Measurements from ENCODE around the gene CRAMP1. TPM values are rescaled to one million over a fixed set of nuclear protein-coding genes. Genes with fewer than 3 reads are reported as not detected.

The CRAMP1 gene
- total RNA-seq, 8 experiments from 2014 or later, result 7.0 to 24.8 (median 11.0) TPM

- Histone ChIP-seq H3K4me3 (no peak overlapping the region), H3K4me1 (replicated peaks in 1 of 2) (no peaks in the 10 kb centered on the region), H3K27ac (no peak overlapping the region)
- in situ Hi-C loops (cut with MboI; ENCODE audit: low pct_unique_long_range_greater_than_20kb in 2 of 9, low sequenced_read_pairs in 9 of 9, unreplicated experiment in 9 of 9), result no loop called here
- WGBS, 10 experiments, result 78 to 100% (median 97%) methylated on average over 1 to 17 of the region's 20 CpGs
- ATAC-seq (replicated peaks in 6 of 8), result no peak
Observed at GRCh38 chr16:1630450-1631213, 18.5 kb downstream of the CRAMP1 start.

GRCh38 chr16:1631230-1631629 lies 19.1 kb downstream of the CRAMP1 start:
- in situ Hi-C loops (cut with MboI; ENCODE audit: low pct_unique_long_range_greater_than_20kb in 2 of 9, low sequenced_read_pairs in 9 of 9, unreplicated experiment in 9 of 9), result no loop called here
- WGBS, 10 experiments, result 92 to 100% (median 100%) methylated on average over 2 to 4 of the region's 9 CpGs; no CpG with 5 or more reads in 3 of the 10 experiments
- no peaks in the 10 kb centered on the region for H3K4me1 ChIP-seq (replicated peaks in 1 of 2)
- H3K27ac ChIP-seq, result no peak overlapping the region
- no peak overlapping the region for H3K4me3 ChIP-seq
- no peak for ATAC-seq (replicated peaks in 6 of 8)

- no peak for ATAC-seq (replicated peaks in 6 of 8)
- H3K4me3 ChIP-seq, result no peak overlapping the region
- 67 to 100% (median 91%) methylated on average over 1 to 16 of the region's 18 CpGs for WGBS, 10 experiments
- no peak overlapping the region for H3K27ac ChIP-seq
- H3K4me1 ChIP-seq (replicated peaks in 1 of 2), result no peaks in the 10 kb centered on the region
- in situ Hi-C loops (cut with MboI; ENCODE audit: low pct_unique_long_range_greater_than_20kb in 2 of 9, low sequenced_read_pairs in 9 of 9, unreplicated experiment in 9 of 9), result no loop called here
Observed at GRCh38 chr16:1631931-1632637, 19.9 kb downstream of the CRAMP1 start.

- Histone ChIP-seq H3K4me1 (replicated peaks in 1 of 2) (no peaks in the 10 kb centered on the region), H3K27ac (no peak overlapping the region), H3K4me3 (no peak overlapping the region)
- in situ Hi-C loops (cut with MboI; ENCODE audit: low pct_unique_long_range_greater_than_20kb in 2 of 9, low sequenced_read_pairs in 9 of 9, unreplicated experiment in 9 of 9), result no loop called here
- 85 to 100% (median 98%) methylated on average over 1 to 13 of the region's 13 CpGs; no CpG with 5 or more reads in 4 of the 10 experiments for whole genome bisulfite sequencing, 10 experiments
- no peak for ATAC-seq (replicated peaks in 6 of 8)
Observed at GRCh38 chr16:1632638-1632970, 20.4 kb downstream of the CRAMP1 start.

- Histone ChIP-seq H3K4me3 (no peak overlapping the region), H3K4me1 (replicated peaks in 1 of 2) (no peaks in the 10 kb centered on the region), H3K27ac (no peak overlapping the region)
- no peak for ATAC-seq (replicated peaks in 6 of 8)
- WGBS, 10 experiments, result 92 to 100% (median 100%) methylated on average over 1 to 7 of the region's 12 CpGs; no CpG with 5 or more reads in 2 of the 10 experiments
- in situ Hi-C loops (cut with MboI; ENCODE audit: low pct_unique_long_range_greater_than_20kb in 2 of 9, low sequenced_read_pairs in 9 of 9, unreplicated experiment in 9 of 9), result no loop called here
Observed at GRCh38 chr16:1633310-1633709, 21.1 kb downstream of the CRAMP1 start.

- Histone ChIP-seq H3K4me3 (no peak overlapping the region), H3K4me1 (replicated peaks in 1 of 2) (no peaks in the 10 kb centered on the region), H3K27ac (no peak overlapping the region)
- ATAC-seq (replicated peaks in 6 of 8), result no peak
- WGBS, 10 experiments, result 80 to 100% (median 95%) methylated on average over 1 to 10 of the region's 12 CpGs; no CpG with 5 or more reads in 3 of the 10 experiments
- in situ Hi-C loops (cut with MboI; ENCODE audit: low pct_unique_long_range_greater_than_20kb in 2 of 9, low sequenced_read_pairs in 9 of 9, unreplicated experiment in 9 of 9), result no loop called here
Observed at GRCh38 chr16:1634541-1634940, 22.4 kb downstream of the CRAMP1 start.

- ATAC-seq (replicated peaks in 6 of 8), result no peak
- WGBS, 10 experiments, result 80 to 100% (median 93%) methylated on average over 2 to 8 of the region's 13 CpGs; no CpG with 5 or more reads in 5 of the 10 experiments
- in situ Hi-C loops (cut with MboI; ENCODE audit: low pct_unique_long_range_greater_than_20kb in 2 of 9, low sequenced_read_pairs in 9 of 9, unreplicated experiment in 9 of 9), result no loop called here
Observed at GRCh38 chr16:1635070-1635469, 22.9 kb downstream of the CRAMP1 start.

GRCh38 chr16:1637526-1637925 lies 25.4 kb downstream of the CRAMP1 start:
- ATAC-seq (replicated peaks in 6 of 8), result no peak
- in situ Hi-C loops (cut with MboI; ENCODE audit: low pct_unique_long_range_greater_than_20kb in 2 of 9, low sequenced_read_pairs in 9 of 9, unreplicated experiment in 9 of 9), result no loop called here
- 64 to 100% (median 86%) methylated on average over 1 to 11 of the region's 11 CpGs; no CpG with 5 or more reads in 2 of the 10 experiments for WGBS, 10 experiments
- H3K27ac ChIP-seq, result no peak overlapping the region
- H3K4me3 ChIP-seq, result no peak overlapping the region
- H3K4me1 ChIP-seq (replicated peaks in 1 of 2), result no peaks in the 10 kb centered on the region

More at GRCh38 chr16:1635070-1635469, 22.9 kb downstream of the CRAMP1 start:
- Histone ChIP-seq H3K4me1 (replicated peaks in 1 of 2) (no peaks in the 10 kb centered on the region), H3K4me3 (no peak overlapping the region), H3K27ac (no peak overlapping the region)

GRCh38 chr16:1638757-1639156 lies 26.6 kb downstream of the CRAMP1 start:
- Histone ChIP-seq H3K27ac (no peak overlapping the region), H3K4me1 (replicated peaks in 1 of 2) (no peaks in the 10 kb centered on the region), H3K4me3 (no peak overlapping the region)
- in situ Hi-C loops (cut with MboI; ENCODE audit: low pct_unique_long_range_greater_than_20kb in 2 of 9, low sequenced_read_pairs in 9 of 9, unreplicated experiment in 9 of 9), result no loop called here
- WGBS, 10 experiments, result 96 to 100% (median 100%) methylated on average over 1 to 5 of the region's 8 CpGs; no CpG with 5 or more reads in 7 of the 10 experiments
- ATAC-seq (replicated peaks in 6 of 8), result no peak

- peak in 2 of 8 experiments; percentile 25 to 64 for ATAC-seq (replicated peaks in 6 of 8)
- Histone ChIP-seq H3K4me3 (no peak overlapping the region), H3K27ac (no peak overlapping the region), H3K4me1 (replicated peaks in 1 of 2) (no peaks in the 10 kb centered on the region)
- WGBS, 10 experiments, result 42 to 100% (median 77%) methylated on average over 1 to 2 of the region's 2 CpGs; no CpG with 5 or more reads in 4 of the 10 experiments
- in situ Hi-C loops (cut with MboI; ENCODE audit: low pct_unique_long_range_greater_than_20kb in 2 of 9, low sequenced_read_pairs in 9 of 9, unreplicated experiment in 9 of 9), result no loop called here
Observed at GRCh38 chr16:1639282-1639681, 27.1 kb downstream of the CRAMP1 start.

- Histone ChIP-seq H3K4me1 (replicated peaks in 1 of 2) (no peaks in the 10 kb centered on the region), H3K4me3 (no peak overlapping the region), H3K27ac (no peak overlapping the region)
- WGBS, 10 experiments, result 76 to 100% (median 96%) methylated on average over 1 to 11 of the region's 11 CpGs
- in situ Hi-C loops (cut with MboI; ENCODE audit: low pct_unique_long_range_greater_than_20kb in 2 of 9, low sequenced_read_pairs in 9 of 9, unreplicated experiment in 9 of 9), result no loop called here
- ATAC-seq (replicated peaks in 6 of 8), result no peak
Observed at GRCh38 chr16:1639860-1640259, 27.7 kb downstream of the CRAMP1 start.

- 74 to 100% (median 93%) methylated on average over 2 to 16 of the region's 20 CpGs for WGBS, 10 experiments
- no peak for ATAC-seq (replicated peaks in 6 of 8)
- no peak overlapping the region for H3K27ac ChIP-seq
- in situ Hi-C loops (cut with MboI; ENCODE audit: low pct_unique_long_range_greater_than_20kb in 2 of 9, low sequenced_read_pairs in 9 of 9, unreplicated experiment in 9 of 9), result no loop called here
- no peak overlapping the region for H3K4me3 ChIP-seq
- no peaks in the 10 kb centered on the region for H3K4me1 ChIP-seq (replicated peaks in 1 of 2)
Observed at GRCh38 chr16:1640261-1640941, 28.2 kb downstream of the CRAMP1 start.

- Histone ChIP-seq H3K4me1 (replicated peaks in 1 of 2) (no peaks in the 10 kb centered on the region), H3K4me3 (no peak overlapping the region), H3K27ac (no peak overlapping the region)
- ATAC-seq (replicated peaks in 6 of 8), result no peak
- in situ Hi-C loops (cut with MboI; ENCODE audit: low pct_unique_long_range_greater_than_20kb in 2 of 9, low sequenced_read_pairs in 9 of 9, unreplicated experiment in 9 of 9), result no loop called here
- WGBS, 10 experiments, result 81 to 100% (median 100%) methylated on average over 1 to 9 of the region's 12 CpGs; no CpG with 5 or more reads in 2 of the 10 experiments
Observed at GRCh38 chr16:1641261-1641660, 29.1 kb downstream of the CRAMP1 start.
